ENCODE measurements around the gene NCOA1. TPM values are rescaled to one million over a fixed set of nuclear protein-coding genes. Genes with fewer than 3 reads are reported as not detected.
"Not testable (repeated sequence)": the region's sequence is repeated elsewhere in the genome, so short reads cannot be mapped to it uniquely, and the experiment has no call there.

Gene NCOA1
- total and polyA plus RNA-seq, 7 donors = 12.8 to 78.1 (median 44.2) TPM

- intact Hi-C loops (cut with DNase I) = no loop called here
- Histone ChIP-seq H3K9me3 (no peaks in the 10 kb centered on the region), H3K27me3 (ENCODE audit: insufficient read depth in 3 of 3, low read length in 2 of 3) (no peaks in the 10 kb centered on the region), H3K27ac (no peak overlapping the region), H3K4me3 (no peak overlapping the region), H3K4me1 (no peaks in the 10 kb centered on the region), H3K36me3 (ENCODE audit: insufficient read depth in 1 of 2, low read depth in 1 of 2) (no peaks in the 10 kb centered on the region)
- DNase-seq (peak in 1 of 2 donors; percentile 51), ATAC-seq (no peak)
- 73 to 84% (median 75%) methylated on average over 5 of the region's 5 CpGs for WGBS, 3 donors
- TF ChIP-seq CTCF (IDR thresholded peaks at IDR 0.05) = no peak
Observed at GRCh38 chr2:24482251-24482971, 8.6 kb upstream of the NCOA1 start.

- Histone ChIP-seq H3K4me1 (no peaks in the 10 kb centered on the region), H3K4me3 (no peak overlapping the region), H3K27me3 (ENCODE audit: insufficient read depth in 3 of 3, low read length in 2 of 3) (no peaks in the 10 kb centered on the region), H3K27ac (no peak overlapping the region), H3K36me3 (ENCODE audit: insufficient read depth in 1 of 2, low read depth in 1 of 2) (no peaks in the 10 kb centered on the region), H3K9me3 (no peaks in the 10 kb centered on the region)
- DNase-seq (no peak), ATAC-seq (no peak)
- TF ChIP-seq CTCF (IDR thresholded peaks at IDR 0.05) = no peak
- 56 to 70% (median 61%) methylated on average over 3 of the region's 3 CpGs for WGBS, 3 donors
- intact Hi-C loops (cut with DNase I) = no loop called here
Observed at GRCh38 chr2:24482972-24483300, 8.1 kb upstream of the NCOA1 start.

GRCh38 chr2:24484677-24485076 lies 6.4 kb upstream of the NCOA1 start:
- intact Hi-C loops (cut with DNase I) = loop anchor here in 1 of 2 donors (5.0 kb wide), 1 partner anchor 343 kb away; no protein-coding TSS in a partner anchor
- WGBS, 3 donors = 88 to 89% (median 88%) methylated on average over 6 of the region's 6 CpGs
- H3K27ac ChIP-seq; H3K27me3 ChIP-seq (ENCODE audit: insufficient read depth in 3 of 3, low read length in 2 of 3); ATAC-seq; H3K4me1 ChIP-seq; DNase-seq; H3K36me3 ChIP-seq (ENCODE audit: insufficient read depth in 1 of 2, low read depth in 1 of 2); H3K9me3 ChIP-seq; H3K4me3 ChIP-seq: not testable (repeated sequence)

- no peak for TF ChIP-seq CTCF (IDR thresholded peaks at IDR 0.05)
- H3K27ac ChIP-seq = no peak overlapping the region
- H3K4me3 ChIP-seq = no peak overlapping the region
- whole genome bisulfite sequencing, 3 donors = 53 to 81% (median 70%) methylated on average over 3 of the region's 3 CpGs
- H3K4me1 ChIP-seq = peaks cover 4% of the 10 kb centered on the region
- no peaks in the 10 kb centered on the region for H3K9me3 ChIP-seq
- ATAC-seq (no peak), DNase-seq (no peak)
- H3K27me3 ChIP-seq (ENCODE audit: insufficient read depth in 3 of 3, low read length in 2 of 3) = no peaks in the 10 kb centered on the region
- no peaks in the 10 kb centered on the region for H3K36me3 ChIP-seq (ENCODE audit: insufficient read depth in 1 of 2, low read depth in 1 of 2)
- intact Hi-C loops (cut with DNase I) = loop anchor here in 1 of 2 donors (5.0 kb wide), 1 partner anchor 342 kb away; no protein-coding TSS in a partner anchor
Observed at GRCh38 chr2:24485197-24485596, 5.9 kb upstream of the NCOA1 start.

GRCh38 chr2:24486636-24487205 lies 4.3 kb upstream of the NCOA1 start:
- Histone ChIP-seq H3K27ac (no peak overlapping the region), H3K4me1 (peaks cover 6% of the 10 kb centered on the region), H3K9me3 (no peaks in the 10 kb centered on the region), H3K27me3 (ENCODE audit: insufficient read depth in 3 of 3, low read length in 2 of 3) (no peaks in the 10 kb centered on the region), H3K4me3 (no peak overlapping the region), H3K36me3 (ENCODE audit: insufficient read depth in 1 of 2, low read depth in 1 of 2) (no peaks in the 10 kb centered on the region)
- no peak for TF ChIP-seq CTCF (IDR thresholded peaks at IDR 0.05)
- 86 to 88% (median 87%) methylated on average over 3 of the region's 3 CpGs for WGBS, 3 donors
- ATAC-seq (no peak), DNase-seq (no peak)
- intact Hi-C loops (cut with DNase I) = loop anchor here in 1 of 2 donors (5.0 kb wide), 1 partner anchor 341 kb away; no protein-coding TSS in a partner anchor
